Activated CD8-positive, alpha-beta memory T cell treated with anti-CD3 and anti-CD28 coated beads, Interleukin-2, amount 50 U/mL, for 48 hours (primary cell): ENCODE data around the gene SFXN2.

Experiments used
- DNase-seq: peaks from one replicate; pipeline ENCODE4 v3.0.0-alpha.2; 2020

SFXN2 gene

DNA sequence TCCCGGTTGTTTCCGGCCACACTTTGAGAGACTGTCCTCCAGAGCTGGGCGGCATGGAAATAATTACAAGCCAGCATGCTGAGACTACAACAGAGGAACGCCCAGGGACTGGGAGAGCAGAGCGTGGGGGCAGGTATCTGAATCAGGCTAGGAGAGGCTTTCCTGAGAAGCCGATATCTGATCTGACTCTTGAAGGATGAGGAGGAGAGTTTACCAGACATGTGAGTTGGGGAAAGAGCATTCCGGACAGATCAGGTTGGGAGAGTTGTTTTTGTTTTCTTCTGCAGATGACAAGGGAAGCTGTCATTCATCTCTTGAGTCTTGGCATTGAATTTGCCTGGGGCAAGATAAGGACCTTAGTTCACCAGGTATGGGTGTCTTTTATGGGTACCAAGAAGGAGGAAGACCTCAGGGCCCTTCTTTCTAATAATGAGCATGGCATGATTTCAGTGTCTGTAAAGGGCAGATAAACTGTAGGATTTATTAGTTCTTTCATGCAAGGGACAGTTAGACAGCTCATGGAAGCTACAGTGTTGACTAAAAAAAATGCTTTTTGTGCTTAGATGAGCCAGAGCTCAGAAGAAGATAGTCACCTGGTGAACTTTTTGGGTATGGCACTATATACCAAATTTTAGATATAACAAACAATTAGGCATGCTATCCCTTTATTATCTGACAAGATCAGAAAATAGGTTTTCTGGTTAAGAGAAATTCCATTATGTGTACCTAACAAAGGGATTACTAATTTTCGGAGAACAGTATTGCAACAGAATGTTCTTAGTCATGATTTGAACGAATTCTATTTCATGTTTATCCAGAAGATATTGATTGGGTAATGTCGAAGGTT lies 65.5 kb downstream of the SFXN2 start:
- DNase-seq = no peak

DNA sequence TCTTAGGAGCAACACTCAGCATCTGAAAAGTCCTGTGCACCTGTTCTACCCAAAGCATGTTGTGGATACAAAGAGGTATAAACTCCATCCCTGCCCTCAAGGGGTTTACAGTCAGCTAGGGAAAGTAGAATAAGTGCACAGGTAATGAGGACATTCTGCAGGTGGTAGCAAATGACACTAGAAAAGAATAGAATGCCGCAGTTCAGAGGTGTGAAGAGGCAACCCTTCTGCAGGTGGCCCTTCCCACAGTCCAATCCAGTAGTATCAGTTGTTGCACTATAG lies 66.0 kb downstream of the SFXN2 start:
- DNase-seq = no peak

- DNase-seq = no peak
These were observed 66.9 kb downstream of the SFXN2 start for GRCh38 chr10:102781090-102781920.

DNA sequence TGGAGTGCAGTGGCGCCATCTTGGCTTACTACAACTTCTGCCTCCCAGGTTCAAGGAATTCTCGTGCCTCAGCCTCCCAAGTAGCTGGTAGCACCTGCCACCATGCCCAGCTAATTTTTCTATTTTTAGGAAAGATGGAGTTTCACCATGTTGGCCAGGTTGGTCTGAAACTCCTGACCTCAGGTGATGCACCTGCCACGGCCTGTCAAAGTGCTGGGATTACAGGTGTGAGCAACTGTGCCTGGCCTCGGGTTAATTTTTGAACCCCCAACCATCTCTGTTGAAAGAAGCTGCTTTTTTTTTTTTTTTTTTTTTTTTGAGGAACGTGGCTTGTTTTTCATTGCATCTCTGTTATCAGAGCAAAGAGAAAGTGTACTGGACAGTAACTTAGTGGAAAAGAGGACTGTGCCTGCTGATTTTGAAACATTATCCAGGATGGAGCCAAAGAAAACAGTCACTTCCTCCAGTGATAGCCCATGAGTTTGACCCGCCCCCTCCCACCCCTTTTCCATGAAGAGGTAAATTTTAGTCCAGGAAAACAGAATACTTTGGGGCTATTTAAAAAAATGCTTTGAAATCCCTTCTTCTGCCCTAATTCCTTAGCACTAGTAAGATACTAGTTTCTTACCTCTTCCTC lies 67.6 kb downstream of the SFXN2 start:
- no peak for DNase-seq

DNA sequence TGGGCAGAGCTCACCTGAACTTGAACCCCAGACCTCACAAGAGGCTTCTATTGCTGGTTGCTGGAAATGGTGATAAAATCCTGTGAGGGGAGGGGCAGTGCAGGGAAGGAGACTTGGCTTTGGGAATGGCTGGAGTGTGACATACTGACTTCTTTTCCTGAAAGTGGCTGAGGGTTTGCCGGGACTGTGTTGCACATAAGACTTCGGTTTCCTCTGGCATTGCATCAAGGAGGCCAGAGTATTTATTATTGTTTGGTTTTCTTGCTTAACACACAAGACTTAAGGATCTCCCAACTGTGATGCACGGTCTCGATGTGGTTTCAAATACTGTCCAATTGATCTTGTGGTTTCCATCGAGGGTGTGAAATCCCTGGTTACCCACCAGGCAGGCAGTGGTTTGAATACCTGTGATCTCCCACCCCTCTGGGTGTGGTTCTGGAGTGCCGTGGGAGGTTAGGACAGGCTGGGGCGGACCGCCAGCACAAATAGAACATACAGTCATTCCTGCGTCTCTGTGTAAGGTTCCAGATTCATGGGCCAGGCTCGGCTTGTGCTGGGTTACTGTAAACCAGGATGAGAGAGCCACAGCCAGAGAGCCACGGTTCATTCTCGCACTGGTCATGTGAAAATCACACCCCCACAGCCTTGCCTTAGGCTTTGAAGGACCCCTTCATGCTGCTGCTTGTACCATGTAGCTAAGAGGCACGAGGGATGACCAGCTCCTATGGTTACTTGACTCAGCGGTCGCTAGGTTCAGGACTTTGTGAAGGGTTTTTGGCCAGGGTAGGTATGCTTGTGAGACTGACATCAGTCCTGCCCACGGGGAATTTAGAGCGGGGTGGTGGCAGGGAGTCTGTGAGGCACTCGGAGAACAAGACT lies 68.5 kb downstream of the SFXN2 start:
- DNase-seq = no peak

DNA sequence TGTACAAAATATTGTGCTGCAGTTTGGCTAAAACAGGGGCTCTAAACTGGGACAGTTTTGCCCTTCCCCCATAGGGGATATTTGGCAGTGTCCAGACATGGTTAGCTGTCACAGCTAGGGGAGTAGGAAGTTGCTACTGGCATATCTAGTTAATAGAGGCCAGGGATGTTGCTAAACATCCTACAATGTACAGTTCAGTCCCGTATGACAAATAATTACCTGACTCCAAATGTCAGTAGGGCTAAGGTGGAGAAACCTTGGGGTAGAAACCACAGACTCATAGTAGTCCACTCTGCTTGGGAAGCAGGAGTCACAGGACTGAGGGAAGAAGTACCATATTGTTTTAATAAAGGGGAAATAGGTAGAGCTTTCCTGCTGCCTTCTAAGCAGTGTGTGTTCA lies 69.1 kb downstream of the SFXN2 start:
- DNase-seq = no peak

DNA sequence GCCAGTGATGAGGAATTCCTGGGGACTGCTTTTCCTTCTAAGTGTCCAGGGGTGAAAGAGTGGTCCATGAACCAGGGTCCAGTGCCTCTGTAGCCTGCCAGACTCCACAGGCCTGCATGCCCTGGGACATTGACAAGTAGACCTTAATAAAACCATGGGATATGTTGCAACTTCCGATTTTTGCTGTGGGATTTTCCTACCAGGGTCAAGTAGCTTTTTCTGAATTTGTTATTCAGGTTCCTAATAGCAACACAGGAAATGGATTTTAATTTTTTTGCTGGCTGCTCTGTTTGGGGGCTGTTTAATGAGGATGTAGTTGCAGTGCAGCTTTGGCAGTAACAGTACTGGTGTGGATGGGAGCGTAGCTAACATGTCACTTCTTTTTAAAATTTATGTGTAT lies 71.4 kb downstream of the SFXN2 start:
- DNase-seq = no peak

- no peak for DNase-seq
These were observed 77.4 kb downstream of the SFXN2 start for GRCh38 chr10:102791754-102792395.
